HL-60 (cell line): ENCODE data around the gene TRIP4.

Experiments used
- DNase-seq, 2 experiments: peaks; one replicate each; pipeline ENCODE4 v3.0.0-alpha.2; 2010 to 2020; ENCODE audit warnings: low read depth in 1 of 2, low spot score in 1 of 2
- H3K27ac ChIP-seq: fragments of 250-450 bp; sonication (Bioruptor Pico); replicated peaks from 2 replicates; pipeline ENCODE4 v1.5.1; 2020; ENCODE audit warnings: mild to moderate bottlenecking, moderate library complexity
- H3K27me3 ChIP-seq: fragments of 250-450 bp; sonication (Bioruptor Pico); 2 replicates; pipeline ENCODE4 v1.5.1; 2021; ENCODE audit warnings: mild to moderate bottlenecking, moderate library complexity; ENCODE audit not compliant: insufficient read depth, poor library complexity, severe bottlenecking
- H3K4me3 ChIP-seq: replicated peaks from 2 replicates; pipeline ENCODE4 v1.5.1; 2011; ENCODE audit warnings: mild to moderate bottlenecking, control low read depth, low read length; ENCODE audit not compliant: insufficient read depth
- CTCF ChIP-seq: IDR thresholded peaks from one replicate; pipeline ENCODE4 v1.5.1; 2011; ENCODE audit warnings: low read length, control low read depth, inconsistent platforms; ENCODE audit not compliant: insufficient read depth
- GABPA ChIP-seq: IDR thresholded peaks from 2 replicates; pipeline ENCODE4 v1.6.1; 2012; ENCODE audit warnings: low read depth
- POLR2AphosphoS5 ChIP-seq: IDR thresholded peaks from 2 replicates; pipeline ENCODE4 v1.6.1; 2012; ENCODE audit warnings: low read depth
- REST ChIP-seq: IDR thresholded peaks from 2 replicates; pipeline ENCODE4 v1.6.1; 2012; ENCODE audit warnings: low read depth; ENCODE audit not compliant: insufficient replicate concordance
- SPI1 ChIP-seq: IDR thresholded peaks from 2 replicates; pipeline ENCODE4 v1.6.1; 2012; ENCODE audit warnings: low read depth, mild to moderate bottlenecking, borderline replicate concordance

Gene TRIP4

GRCh38 chr15:64459066-64459781 lies 71.6 kb downstream of the TRIP4 start:
- TF ChIP-seq GABPA = no peak
- TF ChIP-seq CTCF = no peak
- no peak for TF ChIP-seq POLR2AphosphoS5
- no peak for TF ChIP-seq SPI1
- no peak for TF ChIP-seq REST
- no peak for DNase-seq
- Histone ChIP-seq H3K27me3 (no peaks in the 10 kb centered on the region), H3K27ac (no peak overlapping the region), H3K4me3 (no peak overlapping the region)

GRCh38 chr15:64460206-64460723 lies 72.6 kb downstream of the TRIP4 start, which contains the start of gene ZNF609:
ZNF609 (plus strand) TSS chr15:64460578; CDS start chr15:64499420, 38,842 bp downstream.
- H3K27me3 ChIP-seq = no peaks in the 10 kb centered on the region
- H3K4me3 ChIP-seq = peak within 1 kb of the TSS; percentile 53
- peak; percentile 58 for TF ChIP-seq POLR2AphosphoS5
- peak; percentile 61 for TF ChIP-seq GABPA
- TF ChIP-seq CTCF = no peak
- peak; percentile 70 for TF ChIP-seq SPI1
- peak; percentile 61 for TF ChIP-seq REST
- H3K27ac ChIP-seq = peak within 1 kb of the TSS; percentile 72
- DNase-seq = peak; percentile 82 to 91

- no peaks in the 10 kb centered on the region for H3K27me3 ChIP-seq
- peak overlapping the region; percentile 49 for H3K27ac ChIP-seq
- DNase-seq = peak in 1 of 2 experiments; percentile 67
- H3K4me3 ChIP-seq = peak overlapping the region; percentile 53
- TF ChIP-seq GABPA (no peak), REST (no peak), SPI1 (0 out of 2 replicates have a peak, but pooled peaks have one; percentile 3)
Observed at GRCh38 chr15:64460724-64461720, 73.4 kb downstream of the TRIP4 start.
